OCI-LY7 (cell line): ENCODE results near the gene PRR35.

ENCODE experiments used
- EZH2phosphoT487 ChIP-seq: fragments of 200-600 bp; sonication (generic); IDR thresholded peaks from 2 replicates; pipeline ENCODE4 v1.6.1; 2018; ENCODE audit warnings: low read depth, borderline replicate concordance, mild to moderate bottlenecking, mixed run types, antibody characterized with exemption, low read length, moderate library complexity, mixed read lengths
- TF ChIP-seq, protein P1 (sequence below): fragments of 200-600 bp; sonication (generic); conservative IDR thresholded peaks from 2 replicates; pipeline ENCODE4 v1.5.1; 2014; ENCODE audit warnings: mild to moderate bottlenecking, antibody characterized with exemption, low read length, moderate library complexity, mixed read lengths

DNA sequence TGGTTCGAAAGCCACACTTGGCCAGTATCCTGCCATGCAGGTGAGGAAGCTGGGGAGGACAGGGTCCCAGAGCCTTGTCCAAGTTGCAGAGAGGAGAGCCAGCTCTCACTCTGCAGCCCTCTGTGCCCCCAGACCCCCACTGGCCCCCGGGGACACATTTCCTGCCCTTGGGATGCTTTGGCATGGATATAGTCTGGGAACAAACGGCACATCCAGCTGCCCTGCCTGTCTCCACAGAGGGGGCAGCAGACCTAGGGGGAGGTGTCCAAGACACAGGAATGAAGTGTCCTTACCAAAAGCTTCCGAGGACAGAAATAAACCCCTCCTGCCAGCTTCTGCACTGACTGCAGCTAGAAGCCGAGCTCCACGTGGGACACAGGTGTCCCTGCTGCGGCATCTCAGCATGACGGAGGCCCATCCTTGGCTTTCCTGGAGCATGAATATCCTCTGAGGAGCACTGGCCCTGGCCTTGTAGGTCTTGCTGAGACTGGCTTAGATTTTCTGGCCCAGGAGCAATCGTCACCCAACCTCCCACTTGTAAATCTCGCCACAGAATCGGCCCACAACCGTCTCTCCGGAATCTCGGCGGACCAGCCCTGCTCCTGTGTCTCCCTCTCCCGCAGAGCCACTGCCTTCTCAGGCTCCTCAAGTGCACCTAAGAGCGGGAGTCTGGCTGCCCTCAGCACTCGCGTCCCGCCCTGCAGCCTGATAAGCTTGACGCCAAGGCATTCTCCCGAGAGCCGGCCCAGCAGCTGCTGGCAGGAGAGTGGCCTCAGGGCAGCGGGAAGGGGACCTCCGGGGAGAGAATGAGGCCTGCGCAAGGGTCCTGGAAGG lies 33.8 kb upstream of the PRR35 start:
- TF ChIP-seq, protein P1, sequence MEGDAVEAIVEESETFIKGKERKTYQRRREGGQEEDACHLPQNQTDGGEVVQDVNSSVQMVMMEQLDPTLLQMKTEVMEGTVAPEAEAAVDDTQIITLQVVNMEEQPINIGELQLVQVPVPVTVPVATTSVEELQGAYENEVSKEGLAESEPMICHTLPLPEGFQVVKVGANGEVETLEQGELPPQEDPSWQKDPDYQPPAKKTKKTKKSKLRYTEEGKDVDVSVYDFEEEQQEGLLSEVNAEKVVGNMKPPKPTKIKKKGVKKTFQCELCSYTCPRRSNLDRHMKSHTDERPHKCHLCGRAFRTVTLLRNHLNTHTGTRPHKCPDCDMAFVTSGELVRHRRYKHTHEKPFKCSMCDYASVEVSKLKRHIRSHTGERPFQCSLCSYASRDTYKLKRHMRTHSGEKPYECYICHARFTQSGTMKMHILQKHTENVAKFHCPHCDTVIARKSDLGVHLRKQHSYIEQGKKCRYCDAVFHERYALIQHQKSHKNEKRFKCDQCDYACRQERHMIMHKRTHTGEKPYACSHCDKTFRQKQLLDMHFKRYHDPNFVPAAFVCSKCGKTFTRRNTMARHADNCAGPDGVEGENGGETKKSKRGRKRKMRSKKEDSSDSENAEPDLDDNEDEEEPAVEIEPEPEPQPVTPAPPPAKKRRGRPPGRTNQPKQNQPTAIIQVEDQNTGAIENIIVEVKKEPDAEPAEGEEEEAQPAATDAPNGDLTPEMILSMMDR, result no peak
- TF ChIP-seq EZH2phosphoT487, result no peak
